ENCODE results near the gene PTGER3. TPM values are rescaled to one million over a fixed set of nuclear protein-coding genes. Genes with fewer than 3 reads are reported as not detected.

PTGER3 gene
- total and polyA plus RNA-seq, 10 of the 15 experiments (the other 5 are each of a cell fraction or from before 2014, with no cell fraction given) = under 0.01 to 0.04 (median 0.02) TPM; not detected in 7

DNA sequence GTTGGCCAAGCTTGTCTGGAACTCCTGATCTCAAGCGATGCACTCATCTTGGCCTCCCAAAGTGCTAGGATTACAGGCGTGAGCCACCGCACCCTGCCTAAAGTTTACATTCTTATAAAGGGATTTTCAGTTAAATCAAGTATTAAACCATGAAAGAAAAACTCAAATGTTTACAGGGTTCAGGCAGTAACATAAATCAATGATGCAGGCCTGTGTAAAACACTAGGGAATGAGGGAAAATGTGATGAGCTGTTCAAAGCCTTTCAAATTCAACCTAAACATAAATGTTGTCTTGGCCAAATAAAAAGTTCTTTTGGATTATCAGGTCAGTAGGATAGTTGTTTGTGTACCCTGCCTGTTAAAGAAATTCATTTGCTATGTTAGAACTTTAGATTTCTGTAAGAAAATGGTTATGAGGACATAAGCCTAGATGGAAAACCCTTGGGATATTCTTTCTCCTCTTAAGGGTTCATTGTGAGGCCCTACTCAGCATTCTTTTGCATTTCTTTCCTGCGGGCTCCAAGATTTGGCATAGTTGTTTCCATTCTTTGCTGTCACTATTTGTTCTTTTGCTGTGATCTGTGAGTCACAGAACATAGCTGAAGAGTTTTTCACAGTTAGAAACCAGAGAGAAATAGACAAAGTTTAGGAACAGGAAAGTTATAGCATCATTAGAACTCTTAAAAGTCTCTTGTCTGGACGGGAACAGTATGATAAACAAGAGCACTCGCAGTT is 42.1 kb upstream of the PTGER3 start:
- DNase-seq (ENCODE audit: low read depth, low spot score) (no peak), FAIRE-seq (no peak), ATAC-seq (no peak)
- intact Hi-C loops (cut with micrococcal nuclease; ENCODE audit: unreplicated experiment) (loop anchor here (5.0 kb wide), 2 partner anchors 433 to 948 kb away; no protein-coding TSS in a partner anchor), in situ Hi-C loops (cut with MboI) (loop anchor here (25.0 kb wide), 1 partner anchor 948 kb away; no protein-coding TSS in a partner anchor)
- H3K27ac ChIP-seq (ENCODE audit: control insufficient read depth, insufficient read depth) = no peak overlapping the region
- SMC1A ChIA-PET (ENCODE audit: uncharacterized antibody, unreplicated experiment) = no interaction called here
- H3K4me1 ChIP-seq (ENCODE audit: control insufficient read depth, insufficient read depth, low read length) = no peaks in the 10 kb centered on the region
- no peaks in the 10 kb centered on the region for H3K9me3 ChIP-seq (replicated peaks; ENCODE audit: control insufficient read depth, insufficient read depth, low read length)
- BruUV-seq (replicated peaks) = no TSS peak
- H3K4me2 ChIP-seq (ENCODE audit: control insufficient read depth, insufficient read depth) = no peak overlapping the region
- no peak overlapping the region for H3K4me3 ChIP-seq
- no peaks in the 10 kb centered on the region for H4K20me1 ChIP-seq (ENCODE audit: control insufficient read depth, insufficient read depth)
- H3K36me3 ChIP-seq (ENCODE audit: control insufficient read depth in 2 of 2, insufficient read depth in 2 of 2, low read length in 1 of 2) = no peaks in the 10 kb centered on the region
- H2AFZ ChIP-seq (ENCODE audit: control insufficient read depth, low read depth, low read length) = no peak overlapping the region
- H3K79me2 ChIP-seq (ENCODE audit: control insufficient read depth, insufficient read depth, low read length) = no peaks in the 10 kb centered on the region
- 70% methylated on average over 6 of the region's 6 CpGs for WGBS (ENCODE audit: insufficient coverage, insufficient replicate concordance, low lambda C conversion rate, missing lambda C conversion rate)
- TF ChIP-seq FOS (IDR thresholded peaks at IDR 0.05; ENCODE audit: borderline replicate concordance, extremely low read depth, insufficient read length) = no peak
- TF ChIP-seq CREB1 (IDR thresholded peaks at IDR 0.05; ENCODE audit: low read depth) = no peak
- TF ChIP-seq, protein P1, sequence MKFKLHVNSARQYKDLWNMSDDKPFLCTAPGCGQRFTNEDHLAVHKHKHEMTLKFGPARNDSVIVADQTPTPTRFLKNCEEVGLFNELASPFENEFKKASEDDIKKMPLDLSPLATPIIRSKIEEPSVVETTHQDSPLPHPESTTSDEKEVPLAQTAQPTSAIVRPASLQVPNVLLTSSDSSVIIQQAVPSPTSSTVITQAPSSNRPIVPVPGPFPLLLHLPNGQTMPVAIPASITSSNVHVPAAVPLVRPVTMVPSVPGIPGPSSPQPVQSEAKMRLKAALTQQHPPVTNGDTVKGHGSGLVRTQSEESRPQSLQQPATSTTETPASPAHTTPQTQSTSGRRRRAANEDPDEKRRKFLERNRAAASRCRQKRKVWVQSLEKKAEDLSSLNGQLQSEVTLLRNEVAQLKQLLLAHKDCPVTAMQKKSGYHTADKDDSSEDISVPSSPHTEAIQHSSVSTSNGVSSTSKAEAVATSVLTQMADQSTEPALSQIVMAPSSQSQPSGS (IDR thresholded peaks at IDR 0.05; ENCODE audit: low read length) = no peak
- no peak for TF ChIP-seq ATF7 (IDR thresholded peaks at IDR 0.05; ENCODE audit: low read depth)
- TF ChIP-seq, protein P2, sequence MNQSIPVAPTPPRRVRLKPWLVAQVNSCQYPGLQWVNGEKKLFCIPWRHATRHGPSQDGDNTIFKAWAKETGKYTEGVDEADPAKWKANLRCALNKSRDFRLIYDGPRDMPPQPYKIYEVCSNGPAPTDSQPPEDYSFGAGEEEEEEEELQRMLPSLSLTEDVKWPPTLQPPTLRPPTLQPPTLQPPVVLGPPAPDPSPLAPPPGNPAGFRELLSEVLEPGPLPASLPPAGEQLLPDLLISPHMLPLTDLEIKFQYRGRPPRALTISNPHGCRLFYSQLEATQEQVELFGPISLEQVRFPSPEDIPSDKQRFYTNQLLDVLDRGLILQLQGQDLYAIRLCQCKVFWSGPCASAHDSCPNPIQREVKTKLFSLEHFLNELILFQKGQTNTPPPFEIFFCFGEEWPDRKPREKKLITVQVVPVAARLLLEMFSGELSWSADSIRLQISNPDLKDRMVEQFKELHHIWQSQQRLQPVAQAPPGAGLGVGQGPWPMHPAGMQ (IDR thresholded peaks at IDR 0.05; ENCODE audit: borderline replicate concordance) = no peak
- TF ChIP-seq POLR2AphosphoS5 (IDR thresholded peaks at IDR 0.05; ENCODE audit: low read length) = no peak
- TF ChIP-seq TBL1XR1 (IDR thresholded peaks at IDR 0.05; ENCODE audit: low read depth, low read length) = no peak
- no peak for TF ChIP-seq PAX5 (IDR thresholded peaks at IDR 0.05; ENCODE audit: borderline replicate concordance, low read depth, low read length)
- CTCF ChIA-PET = interaction anchor here (1.2 kb wide), 1 partner anchor 11 kb away, joined by 3 read pairs; no protein-coding TSS in a partner anchor
- POLR2A ChIA-PET = no interaction called here
- no peak overlapping the region for H3K9ac ChIP-seq (ENCODE audit: control insufficient read depth, insufficient read depth, low read length)
- no peaks in the 10 kb centered on the region for H3K27me3 ChIP-seq (replicated peaks in 1 of 2; ENCODE audit: control insufficient read depth in 2 of 2, insufficient read depth in 2 of 2, low read length in 1 of 2)
- RAD21 ChIA-PET (ENCODE audit: unreplicated experiment) = no interaction called here

Measured in GM12878 (cell line).